A673 (cell line): ENCODE results near the gene VPS13C. TPM values are rescaled to one million over a fixed set of nuclear protein-coding genes. Genes with fewer than 3 reads are reported as not detected.

ENCODE experiments used
- BruUV-seq: library from RNA; stranded (reverse); fragments of 400-500 nt; replicated peaks from 2 replicates; lab custom pipeline; 2021; lab: Mats Ljungman, UMichigan
- CTCF ChIA-PET: fragments of 300-600 bp; sonication (Branson Sonifier 250); formaldehyde crosslinking; loops from one replicate; lab custom pipeline; 2022; ENCODE audit warnings: antibody characterized with exemption; lab: Charles Lee
- POLR2A ChIA-PET: fragments of 300-600 bp; sonication (Branson Sonifier 250); formaldehyde crosslinking; loops from one replicate; lab custom pipeline; 2022; ENCODE audit warnings: antibody characterized with exemption; ENCODE audit not compliant: low non-redundant PET; lab: Charles Lee
- DNase-seq: peaks from one replicate; pipeline ENCODE4 v3.0.0-alpha.2; 2015; ENCODE audit warnings: low spot score
- H3K27ac ChIP-seq: fragments of 200-600 bp; sonication (generic); 2 replicates; pipeline ENCODE4 v1.5.1; 2016; ENCODE audit warnings: mixed run types, low read depth, mild to moderate bottlenecking, mixed read lengths, antibody characterized with exemption, low read length; ENCODE audit not compliant: poor library complexity, severe bottlenecking
- H3K27me3 ChIP-seq: fragments of 200-600 bp; sonication (generic); replicated peaks from 2 replicates; pipeline ENCODE4 v1.6.1; 2017; ENCODE audit warnings: mixed run types, low read depth, mild to moderate bottlenecking, mixed read lengths, antibody characterized with exemption, low read length; ENCODE audit not compliant: insufficient read depth, poor library complexity
- H3K36me3 ChIP-seq: fragments of 200-600 bp; sonication (generic); 2 replicates; pipeline ENCODE4 v1.6.1; 2016; ENCODE audit warnings: mixed run types, mild to moderate bottlenecking, mixed read lengths, antibody characterized with exemption, low read length; ENCODE audit not compliant: insufficient read depth, poor library complexity, severe bottlenecking
- H3K4me1 ChIP-seq: fragments of 200-600 bp; sonication (generic); 2 replicates; pipeline ENCODE4 v1.6.1; 2017; ENCODE audit warnings: mixed run types, mild to moderate bottlenecking, mixed read lengths, antibody characterized with exemption, low read length; ENCODE audit not compliant: insufficient read depth, poor library complexity, severe bottlenecking
- H3K4me3 ChIP-seq: fragments of 200-600 bp; sonication (generic); 2 replicates; pipeline ENCODE4 v1.5.1; 2016; ENCODE audit warnings: low read depth, mixed run types, mild to moderate bottlenecking, mixed read lengths, low read length; ENCODE audit not compliant: poor library complexity, severe bottlenecking
- H3K9me3 ChIP-seq: fragments of 200-600 bp; sonication (generic); 2 replicates; pipeline ENCODE4 v1.6.1; 2016; ENCODE audit warnings: mixed run types, low read depth, mild to moderate bottlenecking, mixed read lengths, antibody characterized with exemption, low read length; ENCODE audit not compliant: poor library complexity, severe bottlenecking
- CTCF ChIP-seq: fragments of 300-800, 200-600 bp; sonication (generic); conservative IDR thresholded peaks from 2 replicates; pipeline ENCODE4 v1.5.1; 2017; ENCODE audit warnings: low read depth, mild to moderate bottlenecking, antibody characterized with exemption, low read length, moderate library complexity, mixed read lengths
- EZH2 ChIP-seq: fragments of 200-600 bp; sonication (generic); IDR thresholded peaks from 2 replicates; pipeline ENCODE4 v1.6.1; 2017; ENCODE audit warnings: borderline replicate concordance, low read depth, mild to moderate bottlenecking, mixed read lengths, antibody characterized with exemption, low read length; ENCODE audit not compliant: poor library complexity, severe bottlenecking
- intact Hi-C: fragments of 100-400 bp; cut with micrococcal nuclease; formaldehyde crosslinking; loops from one replicate; pipeline ENCODE4 v1.10.0; 2022; ENCODE audit not compliant: unreplicated experiment
- total RNA-seq: library from RNA; stranded (reverse); gene quantifications from 2 replicates; pipeline ENCODE4 v1.2.3, GENCODE V29; 2021

The VPS13C gene
- total RNA-seq, 1 experiment from 2014 or later, result 31.0 TPM

GRCh38 chr15:61812476-61812875, 247.8 kb downstream of the VPS13C start:
- Histone ChIP-seq H3K27me3 (peaks cover 3% of the 10 kb centered on the region), H3K4me1 (no peaks in the 10 kb centered on the region), H3K27ac (no peak overlapping the region), H3K4me3 (no peak overlapping the region), H3K9me3 (no peaks in the 10 kb centered on the region), H3K36me3 (no peaks in the 10 kb centered on the region)
- no peak for DNase-seq
- BruUV-seq, result no TSS peak
- no peak for TF ChIP-seq EZH2
- TF ChIP-seq CTCF, result no peak
- CTCF ChIA-PET, result no interaction called here
- intact Hi-C loops, result no loop called here
- POLR2A ChIA-PET, result no interaction called here

GRCh38 chr15:61811952-61812351, 248.3 kb downstream of the VPS13C start:
- no peak for DNase-seq
- peaks cover 3% of the 10 kb centered on the region for H3K27me3 ChIP-seq
- TF ChIP-seq CTCF, result no peak
- TF ChIP-seq EZH2, result no peak
- POLR2A ChIA-PET, result no interaction called here
- CTCF ChIA-PET, result no interaction called here
- no TSS peak for BruUV-seq
- no peaks in the 10 kb centered on the region for H3K36me3 ChIP-seq
- H3K27ac ChIP-seq, result no peak overlapping the region
- intact Hi-C loops, result no loop called here
- no peak overlapping the region for H3K4me3 ChIP-seq
- no peaks in the 10 kb centered on the region for H3K9me3 ChIP-seq
- H3K4me1 ChIP-seq, result no peaks in the 10 kb centered on the region

GRCh38 chr15:61809216-61809615, 251.0 kb downstream of the VPS13C start:
- no TSS peak for BruUV-seq
- H3K27me3 ChIP-seq, result peaks cover 3% of the 10 kb centered on the region
- H3K9me3 ChIP-seq, result no peaks in the 10 kb centered on the region
- ChIA-PET POLR2A (no interaction called here), CTCF (no interaction called here)
- TF ChIP-seq EZH2, result no peak
- no peak for TF ChIP-seq CTCF
- H3K4me3 ChIP-seq, result no peak overlapping the region
- no peak for DNase-seq
- H3K4me1 ChIP-seq, result no peaks in the 10 kb centered on the region
- no peak overlapping the region for H3K27ac ChIP-seq
- intact Hi-C loops, result no loop called here
- H3K36me3 ChIP-seq, result no peaks in the 10 kb centered on the region
